ENCODE results near the gene LIN52. TPM values are rescaled to one million over a fixed set of nuclear protein-coding genes. Genes with fewer than 3 reads are reported as not detected.

Gene LIN52
- total RNA-seq, 1 experiment from 2014 or later: 11.0 TPM

DNA sequence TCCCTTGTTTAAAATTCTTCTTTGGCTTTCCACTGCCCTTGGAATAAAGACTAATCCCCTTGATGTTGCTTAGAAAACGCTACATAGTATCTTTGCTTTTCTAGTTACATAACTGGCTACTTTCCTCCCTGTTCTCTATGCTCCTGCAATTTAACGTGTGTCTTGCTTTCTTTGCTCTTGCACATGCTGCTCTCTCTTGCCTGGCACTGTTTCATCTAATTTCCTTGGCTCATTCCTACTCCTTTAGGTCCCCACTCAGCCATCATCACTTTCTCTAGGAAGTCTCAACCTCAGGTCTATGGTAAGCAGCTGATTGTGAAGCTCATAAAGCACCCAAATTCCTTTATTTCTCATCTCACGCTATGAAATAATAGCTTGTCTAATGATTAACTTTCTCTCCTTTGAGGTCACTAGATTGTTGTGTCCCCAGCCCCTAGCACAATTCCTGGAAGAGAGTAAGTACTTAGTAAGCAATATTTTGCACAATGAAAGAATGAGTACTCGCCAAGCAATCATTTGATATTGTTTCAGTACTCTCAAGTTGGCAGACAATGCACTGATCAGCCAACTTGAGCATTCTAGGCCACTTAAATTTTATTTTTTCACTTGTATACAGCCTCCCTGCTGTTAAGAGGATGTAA lies 3.8 kb upstream of the LIN52 start:
- no peak overlapping the region for H2AFZ ChIP-seq (ENCODE audit: low read length)

More for the DNA sequence above, 3.8 kb upstream of the LIN52 start:
- no peaks in the 10 kb centered on the region for H4K20me1 ChIP-seq (ENCODE audit: control insufficient read depth, insufficient read depth, insufficient read length)
- Mint-ChIP-seq H3K27me3 (ENCODE audit: low read depth) (no peaks in the 10 kb centered on the region; the same call in 1 of the 2 replicates), H3K27ac (no peak overlapping the region; a peak in 1 of 7 replicates), H3K9me3 (no peaks in the 10 kb centered on the region; a peak in 1 of 5 replicates), H3K36me3 (ENCODE audit: insufficient read depth in 1 of 3, low read depth in 3 of 3) (no peaks in the 10 kb centered on the region; a peak in 1 of 7 replicates), H3K4me3 (no peak overlapping the region), H3K4me1 (peaks cover 11 to 13% of the 10 kb centered on the region in 2 experiments)
- H4K91ac ChIP-seq (ENCODE audit: insufficient read length, low read depth, low read length): no peak overlapping the region
- H2BK15ac ChIP-seq (ENCODE audit: low read depth, low read length): no peak overlapping the region
- H3K79me2 ChIP-seq (ENCODE audit: insufficient read depth, low read length): no peaks in the 10 kb centered on the region; the same call in 1 of the 2 replicates
- H3K56ac ChIP-seq (ENCODE audit: insufficient read length, low read depth, low read length): no peak overlapping the region
- H3K27me3 ChIP-seq (ENCODE audit: insufficient read depth, low read length): no peaks in the 10 kb centered on the region
- no peak overlapping the region for H3K23ac ChIP-seq (ENCODE audit: insufficient read length, low read depth, low read length)
- no peak overlapping the region for H3K18ac ChIP-seq (ENCODE audit: insufficient read length, low read depth, low read length)
- no peak overlapping the region for H4K8ac ChIP-seq (replicated peaks; ENCODE audit: insufficient read length, low read depth, low read length)
- TF ChIP-seq, protein P1, sequence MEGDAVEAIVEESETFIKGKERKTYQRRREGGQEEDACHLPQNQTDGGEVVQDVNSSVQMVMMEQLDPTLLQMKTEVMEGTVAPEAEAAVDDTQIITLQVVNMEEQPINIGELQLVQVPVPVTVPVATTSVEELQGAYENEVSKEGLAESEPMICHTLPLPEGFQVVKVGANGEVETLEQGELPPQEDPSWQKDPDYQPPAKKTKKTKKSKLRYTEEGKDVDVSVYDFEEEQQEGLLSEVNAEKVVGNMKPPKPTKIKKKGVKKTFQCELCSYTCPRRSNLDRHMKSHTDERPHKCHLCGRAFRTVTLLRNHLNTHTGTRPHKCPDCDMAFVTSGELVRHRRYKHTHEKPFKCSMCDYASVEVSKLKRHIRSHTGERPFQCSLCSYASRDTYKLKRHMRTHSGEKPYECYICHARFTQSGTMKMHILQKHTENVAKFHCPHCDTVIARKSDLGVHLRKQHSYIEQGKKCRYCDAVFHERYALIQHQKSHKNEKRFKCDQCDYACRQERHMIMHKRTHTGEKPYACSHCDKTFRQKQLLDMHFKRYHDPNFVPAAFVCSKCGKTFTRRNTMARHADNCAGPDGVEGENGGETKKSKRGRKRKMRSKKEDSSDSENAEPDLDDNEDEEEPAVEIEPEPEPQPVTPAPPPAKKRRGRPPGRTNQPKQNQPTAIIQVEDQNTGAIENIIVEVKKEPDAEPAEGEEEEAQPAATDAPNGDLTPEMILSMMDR (conservative IDR thresholded peaks at IDR 0.05): no peak
- H3T11ph ChIP-seq (ENCODE audit: low read length): no peak overlapping the region
- H2BK5ac ChIP-seq (ENCODE audit: insufficient read length, low read length): no peak overlapping the region
- no peaks in the 10 kb centered on the region for H3K9me3 ChIP-seq (ENCODE audit: control insufficient read depth, low read depth, low read length)
- H2BK20ac ChIP-seq (ENCODE audit: low read depth, low read length, poor library complexity, severe bottlenecking): no peak overlapping the region
- H2BK12ac ChIP-seq (ENCODE audit: insufficient read length, low read depth, low read length): no peak overlapping the region
- H3K27ac ChIP-seq (ENCODE audit: insufficient read length, low read depth, low read length): no peak overlapping the region
- H3K23me2 ChIP-seq (ENCODE audit: insufficient read length, low read depth, low read length, poor library complexity, severe bottlenecking): peaks cover 4% of the 10 kb centered on the region
- no peak overlapping the region for H3K14ac ChIP-seq (ENCODE audit: insufficient read depth, low read length)
- no CpG with 5 or more reads among the region's 4 CpGs for WGBS (ENCODE audit: extremely low coverage, insufficient read length, low lambda C conversion rate)
- no peak overlapping the region for H3K9ac ChIP-seq (ENCODE audit: extremely low read depth, insufficient read length, low read length)
- no peaks in the 10 kb centered on the region for H3K4me1 ChIP-seq (ENCODE audit: insufficient read depth, low read length)
- no peaks in the 10 kb centered on the region for H3K79me1 ChIP-seq (ENCODE audit: insufficient read depth, low read depth, low read length, poor library complexity, severe bottlenecking)
- H2AK5ac ChIP-seq (ENCODE audit: insufficient read length, low read length): no peak overlapping the region
- DNase-seq: no peak
- H3K4ac ChIP-seq (ENCODE audit: low read depth, low read length): no peak overlapping the region
- no peak overlapping the region for H3K4me2 ChIP-seq (ENCODE audit: insufficient read depth, insufficient read length, low read length)
- no peak overlapping the region for H4K5ac ChIP-seq (ENCODE audit: insufficient read length, low read depth, low read length)
- no peak overlapping the region for H2BK120ac ChIP-seq (ENCODE audit: low read depth, low read length, poor library complexity, severe bottlenecking)

Data from H9 (cell line).